Neural progenitor cell (in vitro differentiated cells): ENCODE measurements around the gene PANK4.

ENCODE experiments used
- CTCF ChIP-seq: fragments of 200-600 bp; sonication (generic); IDR thresholded peaks from 2 replicates; pipeline ENCODE4 v1.5.1; 2017; ENCODE audit warnings: antibody characterized with exemption, mild to moderate bottlenecking
- EZH2phosphoT487 ChIP-seq: fragments of 200-600 bp; sonication (generic); IDR thresholded peaks from 2 replicates; pipeline ENCODE4 v1.6.1; 2017; ENCODE audit warnings: antibody characterized with exemption

DNA sequence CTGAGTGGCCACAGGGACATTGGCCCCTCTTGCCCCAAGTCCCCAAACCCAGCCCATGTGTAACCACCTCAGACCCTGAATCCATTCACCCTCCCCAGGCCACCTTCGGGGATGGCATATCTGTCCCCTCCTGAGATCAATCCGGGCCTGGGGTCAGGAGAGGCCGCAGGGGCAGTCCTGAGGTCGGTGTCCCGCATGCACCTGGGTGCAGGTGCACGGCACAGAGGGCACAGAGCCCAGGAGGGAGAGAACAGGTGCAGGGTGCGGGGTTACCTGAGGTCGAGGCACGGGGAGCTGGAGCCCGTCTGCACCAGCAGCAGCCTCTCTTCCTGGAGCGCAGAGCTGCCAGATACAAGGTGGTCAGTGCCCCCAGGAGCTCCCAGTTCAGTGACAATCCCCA, 16.8 kb downstream of the PANK4 start:
- TF ChIP-seq CTCF (no peak), EZH2phosphoT487 (no peak)
